Muscle of arm (tissue), 12 donors: ENCODE data around the gene KRT85. TPM values are rescaled to one million over a fixed set of nuclear protein-coding genes. Genes with fewer than 3 reads are reported as not detected.

Experiments
- DNase-seq: peaks from one replicate; pipeline ENCODE4 v3.0.0-alpha.2; 2013
- polyA plus RNA-seq, 12 donors: library from polyadenylated mRNA; unstranded; fragments of 120-200 nt; gene quantifications; one replicate each; pipeline ENCODE4 v1.2.1, GENCODE V29; 2013; ENCODE audit not compliant: insufficient read length in 12 of 12

KRT85 gene
- polyA plus RNA-seq, 12 donors, result 0.44 to 0.52 TPM; not detected in 10

- DNase-seq, result no peak
Measured at GRCh38 chr12:52369211-52369610, 1.9 kb upstream of the KRT85 start.

DNA sequence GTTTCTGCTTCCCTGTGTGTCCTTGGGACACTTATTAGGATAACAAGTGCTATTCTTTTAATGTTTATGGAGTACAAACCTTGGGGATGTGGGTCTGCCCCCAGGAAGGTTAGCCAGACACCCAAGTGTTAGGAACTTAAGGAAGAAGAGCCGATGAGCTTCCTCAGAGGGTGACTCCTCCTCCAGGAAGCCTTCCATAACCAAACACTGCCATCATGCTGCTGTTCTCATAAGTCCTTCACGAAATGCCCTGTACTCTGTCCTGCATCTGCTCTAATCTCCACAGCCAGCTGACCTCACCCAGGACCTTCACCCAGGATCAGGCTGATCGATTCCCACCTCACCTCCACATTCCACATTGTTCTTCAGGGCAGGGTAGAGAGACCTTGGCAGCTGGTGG is 1.2 kb upstream of the KRT85 start:
- DNase-seq, result no peak

DNA sequence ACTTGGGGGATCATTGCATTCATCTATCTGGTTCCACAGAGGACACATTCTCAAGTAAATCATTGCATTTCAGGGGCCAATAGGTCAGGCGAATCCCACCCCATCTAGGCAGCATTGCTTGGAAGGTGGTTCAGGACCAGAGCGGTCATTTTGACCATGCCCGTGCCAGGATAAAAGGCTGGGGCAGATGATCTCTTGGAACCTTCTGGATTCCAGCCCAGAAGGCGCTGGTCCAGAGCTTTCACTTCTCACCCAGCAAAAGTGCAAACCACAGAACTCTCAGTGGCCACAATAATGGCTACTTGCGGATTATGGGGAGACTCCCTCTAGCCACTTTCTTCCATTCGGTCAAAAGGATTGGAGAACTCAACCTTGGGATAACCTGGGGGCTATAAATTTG is 595 bp upstream of the KRT85 start:
- DNase-seq, result no peak

- no peak for DNase-seq
Measured at GRCh38 chr12:52364901-52365489, 2.3 kb downstream of the KRT85 start.

GRCh38 chr12:52364061-52364460 is 3.2 kb downstream of the KRT85 start:
- DNase-seq, result no peak

DNA sequence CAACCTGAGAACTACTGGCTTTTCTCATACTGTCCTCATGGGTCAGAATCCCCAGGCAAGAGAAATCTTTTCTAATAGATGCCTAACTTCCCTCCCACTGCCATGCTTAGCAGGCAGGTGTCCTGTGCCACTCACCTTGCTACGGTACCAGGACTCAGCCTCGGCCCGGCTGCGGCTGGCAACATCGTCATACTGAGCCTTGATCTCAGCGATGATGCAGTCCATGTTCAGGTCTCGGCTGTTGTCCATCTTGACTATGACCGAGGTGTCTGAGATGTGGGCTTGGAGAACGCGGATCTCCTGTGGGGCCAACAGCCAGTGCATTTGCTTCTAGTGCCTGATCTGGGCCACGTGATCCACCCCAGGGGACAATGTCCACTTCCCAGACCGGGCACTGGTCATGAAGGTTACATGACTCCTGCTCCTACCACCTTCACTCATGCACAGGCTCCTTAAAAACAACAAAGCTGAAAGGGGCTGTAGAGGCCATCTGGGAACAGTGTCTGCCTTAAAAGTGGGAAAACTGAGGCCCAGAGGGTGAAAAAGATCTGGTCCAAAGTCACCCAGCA is 4.1 kb downstream of the KRT85 start:
- no peak for DNase-seq

DNA sequence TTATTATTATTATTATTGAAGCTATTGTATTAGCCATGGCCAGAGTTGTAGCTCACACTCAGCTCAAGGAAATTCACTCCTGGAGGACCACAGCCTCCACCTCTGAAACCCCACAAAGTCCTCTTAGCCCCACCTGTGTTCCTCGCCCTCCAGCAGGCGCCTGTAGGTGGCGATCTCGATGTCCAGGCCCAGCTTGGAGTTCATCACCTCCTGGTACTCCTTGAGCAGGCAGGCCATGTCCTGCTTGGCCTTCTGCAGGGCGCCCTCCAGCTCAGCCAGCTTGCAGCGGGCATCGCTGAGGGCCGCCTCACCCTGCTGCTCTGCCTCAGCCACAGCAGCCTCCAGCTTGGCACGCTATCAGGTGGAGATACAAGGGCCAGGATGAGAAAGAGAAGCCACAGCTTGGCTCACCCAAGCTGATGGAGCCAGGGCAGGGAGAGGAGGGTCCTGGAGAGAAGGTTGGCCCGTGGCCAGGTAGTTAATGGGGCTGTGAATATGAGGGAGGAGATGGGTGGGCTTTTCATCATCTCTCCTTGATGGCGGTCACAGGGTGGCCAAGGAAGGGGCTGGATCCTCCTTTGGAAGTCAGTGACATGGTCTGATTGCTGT is 5.1 kb downstream of the KRT85 start:
- DNase-seq, result no peak

GRCh38 chr12:52361553-52361952 is 5.7 kb downstream of the KRT85 start:
- DNase-seq, result no peak

- no peak for DNase-seq
Measured at GRCh38 chr12:52360663-52361271, 6.5 kb downstream of the KRT85 start.

DNA sequence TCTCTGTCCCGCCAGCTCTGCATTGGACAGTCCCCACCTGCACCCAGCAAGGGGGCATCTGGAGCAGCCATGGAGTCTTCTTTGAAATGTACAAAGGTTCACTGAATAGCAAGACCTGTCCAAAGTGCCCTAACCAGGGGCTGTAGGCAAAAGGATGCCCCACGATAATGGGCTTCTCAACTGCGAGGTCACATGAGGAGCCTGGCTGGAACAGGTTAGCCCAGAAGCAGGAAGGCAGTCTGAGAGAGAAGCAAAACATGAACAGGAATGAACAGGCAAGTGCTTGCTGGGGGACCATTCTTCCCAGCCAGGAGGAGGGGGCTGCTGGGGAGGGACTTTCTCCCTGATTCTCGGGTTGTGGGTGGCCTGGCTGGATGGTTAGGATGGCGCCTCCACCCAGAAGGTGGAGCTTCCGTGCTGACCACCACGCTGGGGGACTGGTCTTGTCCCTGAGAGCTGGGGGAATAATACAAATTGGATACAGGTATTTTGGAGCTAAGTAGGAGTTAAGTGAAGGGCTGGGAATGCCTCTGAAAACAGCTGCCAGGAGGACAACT is 7.1 kb downstream of the KRT85 start:
- DNase-seq, result no peak

DNA sequence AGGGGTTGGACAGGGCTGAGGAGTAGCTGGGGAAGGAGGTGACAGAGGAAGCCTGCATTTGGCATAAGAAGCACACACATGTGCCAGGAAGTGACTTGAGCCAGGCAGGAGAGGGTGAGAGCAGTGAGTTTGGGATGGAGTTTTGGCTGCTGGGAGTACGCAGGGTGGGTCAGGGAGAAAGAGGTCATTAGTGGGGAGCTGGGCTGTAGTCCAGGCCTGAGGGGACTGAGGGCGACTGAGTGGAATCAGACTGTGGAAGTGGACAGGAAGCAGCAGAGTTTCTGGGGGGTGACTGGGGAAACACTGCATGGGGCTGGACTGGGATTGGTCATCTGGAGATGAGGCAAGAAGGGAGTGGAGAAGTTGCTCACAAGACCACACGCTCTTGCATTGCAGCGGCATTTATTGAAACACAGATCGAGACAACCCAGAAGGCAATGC is 7.6 kb downstream of the KRT85 start:
- no peak for DNase-seq

GRCh38 chr12:52358575-52359350 is 8.5 kb downstream of the KRT85 start:
- DNase-seq, result no peak

- no peak for DNase-seq
Measured at GRCh38 chr12:52356762-52357580, 10.3 kb downstream of the KRT85 start.

GRCh38 chr12:52356031-52356761 is 11.1 kb downstream of the KRT85 start:
- no peak for DNase-seq

- DNase-seq, result no peak
Measured at GRCh38 chr12:52355176-52355575, 12.1 kb downstream of the KRT85 start.

- DNase-seq, result no peak
Measured at GRCh38 chr12:52354200-52354599, 13.1 kb downstream of the KRT85 start.

DNA sequence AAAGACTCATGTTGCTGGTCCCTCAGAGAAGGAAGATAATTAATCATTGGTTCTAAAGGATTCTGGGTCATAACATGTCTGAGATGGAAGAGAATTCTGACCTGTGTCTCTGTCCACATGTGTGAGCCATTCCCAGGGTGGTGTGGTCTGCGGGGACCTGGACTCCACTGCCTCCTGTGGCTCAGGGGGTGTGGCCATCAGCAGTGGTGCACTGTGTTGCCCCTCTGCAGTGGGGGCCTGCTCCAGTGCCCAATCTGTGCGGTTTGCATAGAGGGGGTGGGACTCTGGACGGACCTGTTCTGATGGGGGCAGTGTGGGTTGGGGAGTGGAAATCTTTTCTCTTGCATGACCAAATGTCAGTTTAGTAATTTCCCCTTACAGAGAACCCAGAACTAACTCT is 13.5 kb downstream of the KRT85 start:
- no peak for DNase-seq

GRCh38 chr12:52352951-52353350 is 14.3 kb downstream of the KRT85 start:
- DNase-seq, result no peak

DNA sequence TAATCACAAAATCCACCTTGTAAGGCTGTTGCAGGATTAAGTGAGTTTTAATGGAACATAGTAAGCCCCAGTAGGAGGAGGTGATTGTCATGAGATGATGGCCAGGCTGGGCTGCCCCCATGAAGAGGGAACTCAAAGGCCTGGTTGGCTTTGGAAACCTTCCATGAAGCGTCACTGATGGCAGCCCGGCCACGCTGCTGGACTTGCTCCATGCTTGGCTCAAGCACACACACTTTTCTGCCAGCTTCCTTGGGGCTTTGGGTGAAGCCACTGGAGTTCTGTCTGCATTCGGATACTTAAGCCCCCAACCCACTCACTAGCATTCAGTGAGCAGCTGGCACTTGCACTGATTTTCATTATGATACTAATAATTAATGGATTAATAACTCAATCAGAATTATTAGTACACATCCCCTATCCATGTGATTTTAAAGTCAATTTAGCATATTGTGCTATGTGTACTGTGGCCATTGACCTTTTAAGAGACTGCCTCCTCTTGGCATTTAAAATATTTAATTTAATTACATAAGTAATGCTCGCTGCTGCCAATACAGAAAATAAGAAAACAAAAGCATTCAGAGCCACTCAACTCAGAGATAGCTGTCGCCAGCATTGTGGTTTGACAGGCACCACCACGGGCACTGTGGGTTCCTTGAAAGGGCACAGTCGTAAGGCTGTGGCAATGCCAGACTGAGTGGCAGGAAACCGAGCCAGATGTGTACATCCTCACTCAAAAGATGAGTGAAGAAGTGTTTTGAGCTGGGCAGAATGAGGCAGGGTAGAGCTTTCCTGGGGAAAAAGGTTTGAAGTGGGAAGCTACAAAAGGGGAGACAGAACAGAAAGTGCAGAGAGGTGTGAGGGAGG is 15.9 kb downstream of the KRT85 start:
- no peak for DNase-seq
